ENCODE data around the gene SEH1L.

GRCh38 chr18:13032173-13032572 is 84.4 kb downstream of the SEH1L start:
- no peak for TF ChIP-seq CTCF (IDR thresholded peaks at IDR 0.05)
- no peak for TF ChIP-seq POLR2A (IDR thresholded peaks at IDR 0.05)
- TF ChIP-seq POLR2AphosphoS5 (IDR thresholded peaks at IDR 0.05; ENCODE audit: insufficient read depth in 1 of 2, low read depth in 1 of 2), result no peak

Data from vagina (tissue), 2 donors.